HG03558 (cell line): ENCODE measurements around the gene EIF2AK3.
"Not testable (repeated sequence)": the region's sequence is repeated elsewhere in the genome, so short reads cannot be mapped to it uniquely, and the experiment has no call there.

Source experiments
- ATAC-seq: cut with Tn5 transposase; IDR thresholded peaks from one replicate; pipeline ENCODE4 v1.9.1; 2021; ENCODE audit warnings: moderate number of reproducible peaks; ENCODE audit not compliant: unreplicated experiment; ENCODE audit errors: extremely low read depth

The EIF2AK3 gene

DNA sequence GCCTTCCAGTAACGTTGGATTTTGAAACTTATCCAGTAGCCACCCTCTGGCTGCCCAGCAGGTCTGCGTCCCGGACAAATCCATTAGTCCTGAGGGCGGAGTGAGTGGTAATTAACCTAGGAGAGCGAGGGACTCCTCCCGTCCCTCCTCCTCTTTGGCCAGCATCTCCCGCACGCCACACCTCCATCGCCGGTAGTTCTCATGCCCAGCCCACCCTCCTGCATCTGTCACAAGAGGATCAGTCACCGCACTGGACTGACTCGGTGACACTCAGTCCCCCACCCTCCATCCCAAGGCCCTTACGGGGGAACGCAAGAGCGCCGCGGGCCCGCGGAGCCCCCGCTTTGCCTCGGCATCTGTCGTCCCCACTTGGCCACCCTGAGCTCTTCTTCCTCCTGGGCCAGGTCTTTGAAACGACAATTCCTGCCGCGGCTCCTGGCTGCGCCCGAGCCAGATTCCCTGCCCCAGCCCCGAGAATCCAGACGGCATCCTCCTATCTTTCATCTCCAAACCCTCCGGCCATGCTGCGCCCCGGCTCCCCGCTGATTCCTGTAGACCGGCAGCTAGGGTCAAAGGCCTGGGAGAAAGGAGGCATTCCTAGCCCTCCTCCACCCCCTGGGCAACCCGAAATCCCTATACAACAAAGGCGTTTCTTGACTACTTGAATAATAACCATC lies 77.5 kb downstream of the EIF2AK3 start:
- no peak for ATAC-seq

DNA sequence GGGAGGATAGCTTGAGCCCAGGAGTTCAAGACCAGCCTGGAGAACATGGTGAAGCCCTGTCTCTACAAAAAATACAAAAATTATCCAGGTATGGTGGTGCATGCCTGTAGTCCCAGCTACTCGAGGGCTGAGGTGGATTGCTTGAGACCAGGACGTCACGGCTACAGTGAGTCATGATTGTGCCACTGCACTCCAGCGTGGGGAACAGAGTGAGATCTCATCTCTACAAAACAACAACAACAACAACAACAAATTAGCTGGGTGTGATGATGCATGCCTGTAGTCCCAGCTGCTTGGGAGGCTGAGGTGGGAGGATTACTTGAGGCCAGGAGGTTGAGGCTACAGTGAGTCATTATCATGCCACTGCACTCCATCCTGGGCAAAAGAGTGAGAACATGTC lies 81.0 kb downstream of the EIF2AK3 start:
- not testable (repeated sequence) for ATAC-seq

DNA sequence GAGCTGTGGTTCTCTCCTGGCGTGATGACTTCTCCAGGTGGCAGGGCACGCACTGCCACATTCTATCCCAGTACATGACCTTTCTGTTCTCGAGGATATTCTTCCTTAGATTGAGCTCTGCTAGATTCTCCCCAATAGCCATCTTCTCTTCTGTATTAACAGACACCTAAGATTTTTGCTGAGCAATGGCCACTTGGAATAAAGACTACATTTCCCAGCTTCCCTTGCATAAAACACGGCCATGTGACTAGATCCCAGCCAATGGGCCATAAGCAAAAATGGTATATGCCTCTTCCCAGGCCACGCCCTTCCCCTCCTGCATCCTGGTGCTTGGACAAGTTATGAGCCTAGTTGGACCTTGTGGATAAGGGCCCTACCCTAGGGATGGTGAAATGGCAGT lies 82.1 kb downstream of the EIF2AK3 start:
- ATAC-seq, result no peak

DNA sequence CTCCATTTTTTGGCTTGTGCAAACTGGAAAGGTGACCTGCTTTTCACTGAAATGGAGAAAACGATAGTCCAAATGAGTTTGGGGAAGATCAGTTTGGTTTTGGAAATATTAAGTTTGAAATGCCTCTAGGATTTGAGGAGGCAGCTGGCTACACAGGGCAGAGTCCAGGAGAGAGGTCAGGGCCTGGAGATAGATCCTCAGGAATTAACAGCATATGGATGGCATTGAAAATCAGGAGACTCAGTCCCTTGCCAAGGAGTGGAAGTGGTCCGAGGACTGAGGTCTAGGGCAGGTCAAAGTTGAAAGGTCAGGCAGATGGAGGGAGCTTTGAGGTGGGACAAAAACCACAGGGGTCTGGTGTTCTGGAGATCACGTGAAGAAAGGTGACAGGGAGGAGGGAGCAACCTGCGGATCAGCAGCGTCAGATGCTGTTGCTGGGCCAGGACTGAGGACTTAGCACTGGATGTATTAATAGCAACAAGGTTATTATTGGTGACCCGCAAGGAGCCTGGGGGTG lies 83.7 kb downstream of the EIF2AK3 start:
- no peak for ATAC-seq

DNA sequence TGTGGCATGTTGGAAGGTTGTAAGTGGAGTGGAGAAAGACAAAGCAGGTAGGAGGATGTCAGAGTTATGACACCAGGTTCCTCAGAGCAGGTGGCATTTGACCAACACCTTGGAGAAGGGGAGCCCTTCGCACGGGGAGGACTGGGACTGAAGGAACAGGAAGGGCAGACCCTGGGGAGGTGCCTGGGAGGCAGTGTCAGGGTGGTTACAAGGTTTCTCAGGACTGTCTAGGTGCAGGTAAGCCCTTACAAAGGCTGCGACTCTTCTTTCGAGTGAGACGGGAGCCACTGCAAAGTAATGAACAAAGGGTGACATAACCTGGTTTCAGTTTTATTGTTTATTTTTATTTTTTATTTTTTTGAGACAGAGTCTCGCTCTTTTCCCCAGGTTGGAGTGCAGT lies 84.6 kb downstream of the EIF2AK3 start:
- ATAC-seq, result no peak

DNA sequence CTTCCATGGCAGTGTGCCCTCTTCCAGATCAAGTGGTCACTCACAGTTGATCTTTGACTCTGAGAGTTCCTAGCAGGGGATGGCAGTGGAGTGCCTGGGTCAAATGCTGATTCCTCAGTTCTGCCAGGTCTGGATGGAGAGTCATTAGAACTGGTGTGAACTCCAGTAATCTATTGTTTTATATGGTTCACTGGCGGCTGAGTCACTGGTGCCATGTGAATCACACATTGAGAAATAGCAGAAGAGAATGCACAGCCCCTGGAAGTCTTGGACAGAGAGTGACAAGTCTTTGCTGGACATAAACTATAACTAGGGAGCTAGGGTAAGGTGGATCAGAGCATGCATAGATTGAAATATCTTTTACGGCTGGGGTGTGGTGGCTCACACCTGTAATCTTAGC lies 86.9 kb downstream of the EIF2AK3 start:
- no peak for ATAC-seq

DNA sequence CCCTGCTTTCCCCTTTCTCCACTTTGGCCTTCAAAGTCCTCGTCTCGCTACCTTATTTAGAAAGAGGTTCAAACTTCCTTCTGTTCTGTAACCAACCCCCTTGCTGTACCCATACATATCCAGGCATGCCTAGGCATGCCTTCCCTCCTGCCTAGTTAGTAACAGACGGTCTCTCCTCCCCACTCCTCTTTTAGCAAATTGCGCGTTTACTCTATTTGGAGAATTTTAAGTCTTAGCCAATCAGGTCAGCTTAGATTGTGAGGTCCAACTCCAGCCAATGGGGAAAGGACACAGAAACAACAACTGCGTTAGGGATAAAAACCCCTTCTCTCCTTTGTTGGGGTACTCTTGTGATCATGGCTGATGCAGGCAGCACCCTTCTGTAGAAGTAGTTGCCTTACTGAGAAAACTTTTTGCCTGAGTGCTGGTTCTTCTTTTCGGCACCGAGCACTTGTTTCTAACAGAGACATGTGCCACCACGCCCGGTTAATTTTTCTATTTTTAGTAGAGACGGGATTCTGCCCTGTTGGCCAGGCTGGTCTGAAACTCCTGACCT lies 88.8 kb downstream of the EIF2AK3 start:
- no peak for ATAC-seq

DNA sequence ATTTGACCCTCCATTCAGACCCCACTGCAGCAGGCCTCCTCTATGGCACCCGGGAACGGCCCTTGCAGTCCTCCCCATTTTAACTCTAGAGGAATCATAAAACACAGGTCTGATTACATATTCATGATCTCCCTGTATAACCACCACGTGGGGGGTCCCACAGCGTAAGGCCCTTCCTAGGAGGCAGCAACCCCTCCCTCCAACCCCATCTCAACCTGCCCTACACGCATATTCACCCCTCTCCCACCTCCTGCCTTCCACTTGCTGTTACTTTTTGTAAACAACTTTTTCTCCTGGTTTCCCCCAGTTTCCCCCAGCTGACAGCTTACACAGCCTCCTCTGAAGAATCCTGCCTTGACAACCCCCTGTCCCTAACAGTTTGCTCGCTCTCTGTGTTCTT lies 89.6 kb downstream of the EIF2AK3 start:
- no peak for ATAC-seq

DNA sequence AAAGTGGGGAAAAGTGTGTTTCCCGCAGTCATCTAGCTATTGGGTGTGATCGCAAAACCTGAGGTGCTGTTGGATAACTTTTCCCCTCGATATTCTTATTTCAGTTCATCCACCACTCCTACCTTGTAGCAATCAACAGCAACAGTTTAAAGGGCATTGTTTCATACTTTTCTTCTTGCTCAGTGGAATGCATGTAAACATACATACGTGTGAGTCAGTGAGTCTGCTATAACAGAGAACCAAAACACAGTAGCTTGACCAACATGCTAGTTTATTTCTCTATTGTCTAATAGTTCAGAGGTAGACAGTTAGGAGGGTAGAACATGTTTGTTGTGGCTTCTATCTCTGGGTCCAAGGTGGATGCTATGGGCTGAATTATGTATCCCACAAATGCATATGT lies 97.2 kb downstream of the EIF2AK3 start:
- no peak for ATAC-seq

DNA sequence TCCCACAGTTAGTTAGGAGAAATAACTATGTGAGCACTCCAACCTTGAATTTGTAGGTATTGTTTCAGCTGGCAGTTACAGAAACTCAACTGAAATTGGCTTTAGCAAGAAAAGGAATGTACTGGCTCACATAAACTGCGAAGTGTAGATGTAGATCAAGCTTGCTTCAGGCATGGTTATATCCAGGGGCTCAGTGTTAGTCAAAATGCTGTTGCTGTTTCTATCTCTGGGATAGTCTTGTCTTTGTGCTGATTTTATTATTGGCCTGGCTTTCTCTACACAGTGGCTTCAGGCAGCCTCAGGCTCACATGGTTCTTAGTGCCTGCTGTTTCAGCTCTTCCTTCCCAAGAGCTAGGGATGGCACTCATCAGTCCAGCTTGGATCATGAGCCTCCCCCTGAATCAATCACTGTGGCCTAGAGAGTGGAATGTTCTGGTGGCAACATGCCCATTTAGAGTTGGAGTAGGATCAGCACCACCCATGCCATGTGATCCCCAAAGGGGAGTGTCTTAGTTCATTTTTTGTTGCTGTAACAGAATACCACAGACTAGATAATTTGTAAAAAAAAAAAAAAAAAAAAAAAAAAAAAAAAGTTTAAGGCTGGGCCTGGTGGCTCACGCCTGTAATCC lies 105.7 kb downstream of the EIF2AK3 start:
- ATAC-seq, result no peak

DNA sequence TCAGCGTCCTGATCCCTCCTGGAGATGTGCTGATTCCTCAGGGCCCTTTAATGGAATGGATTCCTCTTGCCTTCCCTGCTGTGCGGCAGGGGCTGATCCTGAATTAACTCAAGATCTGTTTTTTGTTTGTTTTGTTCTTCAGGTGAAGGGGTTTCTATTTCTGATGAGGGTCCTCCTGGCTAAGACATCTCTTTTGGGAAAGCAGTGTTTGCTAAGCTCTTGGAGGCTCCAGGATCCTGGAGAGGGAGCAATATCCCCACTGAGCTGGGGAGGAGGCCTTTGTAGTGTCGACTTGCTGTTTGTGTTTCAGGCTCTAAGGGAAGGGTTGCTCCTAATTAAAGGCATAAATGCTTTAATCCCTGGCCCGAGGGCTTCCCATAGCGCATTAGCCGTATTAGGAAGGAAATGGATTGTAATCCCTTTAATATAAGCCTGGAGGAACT lies 109.5 kb downstream of the EIF2AK3 start:
- no peak for ATAC-seq
